GM18507 (cell line): ENCODE results near the gene DOCK4.

ENCODE experiments used
- DNase-seq: peaks from one replicate; pipeline ENCODE4 v3.0.0; 2011; ENCODE audit warnings: low read depth; ENCODE audit not compliant: insufficient read length; ENCODE audit errors: extremely low spot score
- FAIRE-seq: peaks from 2 replicates; lab custom pipeline; 2011; peaks lifted over from hg19 to GRCh38; lab: Jason Lieb, UNC

DOCK4 gene

GRCh38 chr7:112225006-112225405, 18.8 kb upstream of the DOCK4 start:
- DNase-seq (no peak), FAIRE-seq (no peak)

- DNase-seq (no peak), FAIRE-seq (no peak)
These were observed 18.0 kb upstream of the DOCK4 start for GRCh38 chr7:112224186-112224585.

GRCh38 chr7:112223310-112223709, 17.1 kb upstream of the DOCK4 start:
- no peak for DNase-seq
- FAIRE-seq, result no peak

- no peak for DNase-seq
- no peak for FAIRE-seq
These were observed 14.8 kb upstream of the DOCK4 start for GRCh38 chr7:112220877-112221434.

GRCh38 chr7:112215787-112216186, 9.6 kb upstream of the DOCK4 start:
- no peak for FAIRE-seq
- DNase-seq, result no peak

GRCh38 chr7:112214883-112215282, 8.7 kb upstream of the DOCK4 start:
- FAIRE-seq, result no peak

GRCh38 chr7:112214268-112214667, 8.1 kb upstream of the DOCK4 start:
- FAIRE-seq (no peak), DNase-seq (no peak)

More at GRCh38 chr7:112214883-112215282, 8.7 kb upstream of the DOCK4 start:
- no peak for DNase-seq

- DNase-seq, result no peak
- no peak for FAIRE-seq
These were observed 7.5 kb upstream of the DOCK4 start for GRCh38 chr7:112213735-112214134.

GRCh38 chr7:112212571-112212970, 6.4 kb upstream of the DOCK4 start:
- DNase-seq (no peak), FAIRE-seq (no peak)

- DNase-seq (no peak), FAIRE-seq (no peak)
These were observed 5.2 kb upstream of the DOCK4 start for GRCh38 chr7:112211348-112211907.

- no peak for FAIRE-seq
These were observed 1.6 kb upstream of the DOCK4 start for GRCh38 chr7:112207765-112208164.

GRCh38 chr7:112206991-112207592, 893 bp upstream of the DOCK4 start:
- FAIRE-seq (no peak), DNase-seq (no peak)

More at GRCh38 chr7:112207765-112208164, 1.6 kb upstream of the DOCK4 start:
- DNase-seq, result no peak

- DNase-seq, result peak; percentile 8
These were observed 609 bp downstream of the DOCK4 start for GRCh38 chr7:112205343-112206237.

GRCh38 chr7:112204499-112205342, 1.5 kb downstream of the DOCK4 start:
- no peak for DNase-seq
- no peak for FAIRE-seq

More at GRCh38 chr7:112205343-112206237, 609 bp downstream of the DOCK4 start:
- no peak for FAIRE-seq

GRCh38 chr7:112203365-112203739, 2.8 kb downstream of the DOCK4 start:
- no peak for FAIRE-seq
- no peak for DNase-seq

GRCh38 chr7:112202816-112203215, 3.4 kb downstream of the DOCK4 start:
- DNase-seq (no peak), FAIRE-seq (no peak)

- FAIRE-seq, result no peak
- DNase-seq, result no peak
These were observed 4.4 kb downstream of the DOCK4 start for GRCh38 chr7:112201839-112202238.

GRCh38 chr7:112201411-112201810, 4.8 kb downstream of the DOCK4 start:
- no peak for DNase-seq
- FAIRE-seq, result no peak

GRCh38 chr7:112199672-112200071, 6.5 kb downstream of the DOCK4 start:
- FAIRE-seq (no peak), DNase-seq (no peak)
